Caco-2 (cell line): ENCODE results near the gene SCN4A. TPM values are rescaled to one million over a fixed set of nuclear protein-coding genes. Genes with fewer than 3 reads are reported as not detected.
A peak's percentile ranks its signal among the peaks of the same experiment; 100 is the strongest.

Experiments
- BruUV-seq: library from RNA; stranded (reverse); fragments of 400-500 nt; replicated peaks from 2 replicates; lab custom pipeline; 2021; lab: Mats Ljungman, UMichigan
- CTCF ChIA-PET: fragments of 300-600 bp; sonication (Branson Sonifier 250); formaldehyde crosslinking; loops from one replicate; lab custom pipeline; 2022; ENCODE audit warnings: antibody characterized with exemption; lab: Charles Lee
- POLR2A ChIA-PET: fragments of 300-600 bp; sonication (Branson Sonifier 250); formaldehyde crosslinking; loops from one replicate; lab custom pipeline; 2022; ENCODE audit warnings: antibody characterized with exemption; lab: Charles Lee
- DNase-seq, 2 experiments: peaks; one replicate each; pipeline versions ENCODE4 v3.0.0 to v3.0.0-alpha.2; 2020 to 2022
- H3K27me3 ChIP-seq: replicated peaks from 2 replicates; pipeline ENCODE4 v1.6.0; 2011; ENCODE audit warnings: low read length; ENCODE audit not compliant: control insufficient read depth, insufficient read depth
- H3K36me3 ChIP-seq: 2 replicates; pipeline ENCODE4 v1.5.1; 2011; ENCODE audit warnings: low read length; ENCODE audit not compliant: control insufficient read depth, insufficient read depth
- H3K4me1 ChIP-seq: fragments of 250-450 bp; sonication (Bioruptor Pico); 2 replicates; pipeline ENCODE4 v1.5.1; 2020; ENCODE audit warnings: mild to moderate bottlenecking
- H3K4me3 ChIP-seq: 2 replicates; pipeline ENCODE4 v1.5.1; 2011; ENCODE audit warnings: low read depth, mild to moderate bottlenecking, control low read depth, low read length
- H3K9me3 ChIP-seq: fragments of 250-450 bp; sonication (Bioruptor Pico); 2 replicates; pipeline ENCODE4 v1.5.1; 2020; ENCODE audit warnings: mild to moderate bottlenecking, moderate library complexity
- H3K27ac Mint-ChIP-seq: one replicate; pipeline ENCODE4 v1.8.0; 2022; ENCODE audit warnings: mixed read lengths; ENCODE audit not compliant: unreplicated experiment
- H3K27me3 Mint-ChIP-seq: one replicate; pipeline ENCODE4 v1.8.0; 2022; ENCODE audit warnings: mixed read lengths; ENCODE audit not compliant: insufficient read depth, unreplicated experiment
- H3K36me3 Mint-ChIP-seq: one replicate; pipeline ENCODE4 v1.8.0; 2022; ENCODE audit warnings: mild to moderate bottlenecking, mixed read lengths; ENCODE audit not compliant: insufficient read depth, unreplicated experiment
- H3K4me1 Mint-ChIP-seq: one replicate; pipeline ENCODE4 v1.8.0; 2022; ENCODE audit warnings: low read depth, mixed read lengths; ENCODE audit not compliant: unreplicated experiment
- H3K4me3 Mint-ChIP-seq: one replicate; pipeline ENCODE4 v1.8.0; 2022; ENCODE audit warnings: mild to moderate bottlenecking, moderate library complexity, mixed read lengths; ENCODE audit not compliant: unreplicated experiment
- H3K9me3 Mint-ChIP-seq: one replicate; pipeline ENCODE4 v1.8.0; 2022; ENCODE audit warnings: mixed read lengths; ENCODE audit not compliant: unreplicated experiment
- intact Hi-C: fragments of 100-400 bp; cut with micrococcal nuclease; formaldehyde crosslinking; loops from one replicate; pipeline ENCODE4 v1.10.0; 2022; ENCODE audit not compliant: unreplicated experiment
- total RNA-seq: library from RNA; stranded (reverse); gene quantifications from 2 replicates; pipeline ENCODE4 v1.2.3, GENCODE V29; 2022
- TF ChIP-seq, protein P1 (sequence below), 2 experiments: fragments of 200-600 bp in 1 of 2; IDR thresholded peaks; 1 replicate in 1 of 2; 2 replicates in 1 of 2; pipeline versions ENCODE4 v1.5.1 to v1.8.0; 2011 to 2022; ENCODE audit warnings: antibody characterized with exemption in 1 of 2, control low read depth in 1 of 2, inconsistent platforms in 1 of 2, low read depth in 1 of 2, low read length in 1 of 2, mild to moderate bottlenecking in 1 of 2, moderate library complexity in 1 of 2; ENCODE audit not compliant: insufficient read depth in 1 of 2, severe bottlenecking in 1 of 2, unreplicated experiment in 1 of 2

The SCN4A gene
- total RNA-seq, 1 experiment from 2014 or later = not detected

DNA sequence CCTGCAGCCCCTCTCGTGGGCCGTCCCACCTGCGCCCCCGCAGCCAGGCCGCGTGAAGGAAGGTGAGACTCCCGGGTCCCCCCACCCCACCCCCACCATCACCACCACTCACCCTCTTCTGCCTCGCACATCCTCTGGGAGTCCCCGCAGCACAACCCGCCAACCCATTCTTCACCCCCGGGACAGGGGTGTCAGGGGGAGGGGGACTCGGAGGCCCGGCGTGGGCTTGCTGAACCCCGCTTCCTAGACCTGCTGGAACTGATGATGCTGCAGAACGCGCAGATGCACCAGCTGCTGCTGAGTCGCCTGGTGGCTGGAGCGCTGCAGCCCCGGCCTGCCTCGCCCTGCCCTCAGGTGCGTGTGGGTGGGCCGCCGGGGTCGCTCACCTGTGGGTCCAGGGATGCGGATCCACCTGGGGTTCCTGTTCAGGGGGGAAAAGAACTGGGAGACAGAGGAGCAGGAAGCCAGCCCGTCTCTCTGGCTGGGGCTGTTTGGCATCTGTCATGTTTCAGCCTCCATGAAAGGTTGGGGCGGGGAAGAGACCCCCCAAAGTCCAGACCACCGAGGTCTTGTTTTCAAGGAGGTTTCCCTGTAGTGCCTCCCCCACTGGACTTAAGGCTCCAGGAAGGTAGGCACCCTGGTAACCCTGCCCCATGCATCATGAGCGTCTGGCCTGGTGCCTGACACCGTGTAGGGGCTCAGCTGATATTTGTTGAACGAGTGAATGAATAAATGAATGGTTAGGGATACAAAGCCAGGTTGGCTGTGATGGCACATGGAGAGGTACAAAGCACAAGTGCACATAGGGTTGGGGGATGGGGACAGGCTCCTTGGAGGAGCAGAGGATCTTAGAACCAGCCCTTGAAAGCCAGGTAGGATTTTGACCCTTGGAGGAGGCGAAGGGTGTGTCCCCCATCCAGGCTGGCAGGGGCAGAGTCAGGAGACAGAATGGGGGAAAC lies 26.3 kb upstream of the SCN4A start:
- Mint-ChIP-seq H3K36me3 (no peaks in the 10 kb centered on the region), H3K27ac (no peak overlapping the region), H3K4me3 (peak overlapping the region; percentile 84), H3K9me3 (no peaks in the 10 kb centered on the region), H3K27me3 (peaks cover 9% of the 10 kb centered on the region), H3K4me1 (no peaks in the 10 kb centered on the region)
- no TSS peak for BruUV-seq
- peak in 1 of 2 experiments; percentile 35 for DNase-seq
- Histone ChIP-seq H3K9me3 (no peaks in the 10 kb centered on the region), H3K27me3 (no peaks in the 10 kb centered on the region), H3K36me3 (no peaks in the 10 kb centered on the region), H3K4me3 (peak overlapping the region; percentile 74), H3K4me1 (peaks cover 5% of the 10 kb centered on the region; the same call in 1 of the 2 replicates)
- ChIA-PET CTCF (no interaction called here), POLR2A (no interaction called here)
- TF ChIP-seq, protein P1, sequence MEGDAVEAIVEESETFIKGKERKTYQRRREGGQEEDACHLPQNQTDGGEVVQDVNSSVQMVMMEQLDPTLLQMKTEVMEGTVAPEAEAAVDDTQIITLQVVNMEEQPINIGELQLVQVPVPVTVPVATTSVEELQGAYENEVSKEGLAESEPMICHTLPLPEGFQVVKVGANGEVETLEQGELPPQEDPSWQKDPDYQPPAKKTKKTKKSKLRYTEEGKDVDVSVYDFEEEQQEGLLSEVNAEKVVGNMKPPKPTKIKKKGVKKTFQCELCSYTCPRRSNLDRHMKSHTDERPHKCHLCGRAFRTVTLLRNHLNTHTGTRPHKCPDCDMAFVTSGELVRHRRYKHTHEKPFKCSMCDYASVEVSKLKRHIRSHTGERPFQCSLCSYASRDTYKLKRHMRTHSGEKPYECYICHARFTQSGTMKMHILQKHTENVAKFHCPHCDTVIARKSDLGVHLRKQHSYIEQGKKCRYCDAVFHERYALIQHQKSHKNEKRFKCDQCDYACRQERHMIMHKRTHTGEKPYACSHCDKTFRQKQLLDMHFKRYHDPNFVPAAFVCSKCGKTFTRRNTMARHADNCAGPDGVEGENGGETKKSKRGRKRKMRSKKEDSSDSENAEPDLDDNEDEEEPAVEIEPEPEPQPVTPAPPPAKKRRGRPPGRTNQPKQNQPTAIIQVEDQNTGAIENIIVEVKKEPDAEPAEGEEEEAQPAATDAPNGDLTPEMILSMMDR (IDR thresholded peaks at IDR 0.05; ENCODE audit: insufficient read depth in 1 of 2, low read depth in 1 of 2, low read length in 1 of 2, severe bottlenecking in 1 of 2, unreplicated experiment in 1 of 2) = no peak
- intact Hi-C loops = no loop called here

DNA sequence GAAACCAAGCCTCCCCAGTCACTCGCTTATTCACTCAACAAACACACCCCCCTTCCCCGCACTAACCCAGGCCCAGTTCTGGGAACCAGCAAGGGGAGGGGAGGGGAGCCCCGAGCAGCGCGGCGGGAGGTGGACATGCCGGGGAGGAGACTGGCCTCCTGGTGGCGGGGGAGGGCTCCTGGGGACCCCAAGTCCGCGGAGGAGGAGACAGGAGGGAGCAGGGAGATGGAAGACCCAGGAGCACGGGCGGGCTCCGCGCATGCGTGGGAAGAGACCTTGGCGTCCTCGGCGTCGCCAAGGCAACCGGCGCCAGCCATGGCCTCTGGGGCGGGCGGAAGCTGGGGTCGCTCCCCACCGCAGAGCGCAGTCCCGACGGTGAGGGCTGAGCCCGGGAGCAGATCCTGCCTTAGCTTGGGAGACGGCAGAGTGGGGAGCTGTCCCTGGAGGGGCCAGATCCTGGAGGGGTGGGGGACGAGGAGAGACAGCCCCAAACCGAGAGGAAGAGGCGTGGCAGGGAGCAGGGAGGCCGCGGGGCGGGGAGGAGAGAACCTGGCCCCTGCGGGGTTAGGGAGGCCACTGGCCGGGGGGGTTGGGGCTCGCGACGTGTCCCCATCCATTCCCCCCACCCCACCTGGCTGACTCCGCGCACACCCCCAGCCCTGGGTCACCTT lies 25.5 kb upstream of the SCN4A start, which contains the start of gene PRR29:
Gene PRR29, plus strand, starts transcription at position 302 of the 671 bp plus-strand sequence. Its CDS starts 14 bp downstream, at position 316.
- H3K36me3 ChIP-seq = no peaks in the 10 kb centered on the region
- no peaks in the 10 kb centered on the region for H3K9me3 ChIP-seq
- peaks cover 9% of the 10 kb centered on the region for H3K27me3 Mint-ChIP-seq
- H3K4me3 ChIP-seq = peak within 1 kb of the TSS; percentile 74
- intact Hi-C loops = no loop called here
- H3K27me3 ChIP-seq = no peaks in the 10 kb centered on the region
- H3K9me3 Mint-ChIP-seq = no peaks in the 10 kb centered on the region
- TF ChIP-seq, protein P1 (IDR thresholded peaks at IDR 0.05; ENCODE audit: insufficient read depth in 1 of 2, low read depth in 1 of 2, low read length in 1 of 2, severe bottlenecking in 1 of 2, unreplicated experiment in 1 of 2) = no peak
- H3K4me1 Mint-ChIP-seq = no peaks in the 10 kb centered on the region
- ChIA-PET POLR2A (no interaction called here), CTCF (no interaction called here)
- DNase-seq = peak; percentile 77 to 83
- H3K4me1 ChIP-seq = peaks cover 5% of the 10 kb centered on the region; the same call in 1 of the 2 replicates
- H3K4me3 Mint-ChIP-seq = peak within 1 kb of the TSS; percentile 84
- H3K36me3 Mint-ChIP-seq = no peaks in the 10 kb centered on the region
- BruUV-seq = no TSS peak
- H3K27ac Mint-ChIP-seq = no peak within 1 kb of the TSS

DNA sequence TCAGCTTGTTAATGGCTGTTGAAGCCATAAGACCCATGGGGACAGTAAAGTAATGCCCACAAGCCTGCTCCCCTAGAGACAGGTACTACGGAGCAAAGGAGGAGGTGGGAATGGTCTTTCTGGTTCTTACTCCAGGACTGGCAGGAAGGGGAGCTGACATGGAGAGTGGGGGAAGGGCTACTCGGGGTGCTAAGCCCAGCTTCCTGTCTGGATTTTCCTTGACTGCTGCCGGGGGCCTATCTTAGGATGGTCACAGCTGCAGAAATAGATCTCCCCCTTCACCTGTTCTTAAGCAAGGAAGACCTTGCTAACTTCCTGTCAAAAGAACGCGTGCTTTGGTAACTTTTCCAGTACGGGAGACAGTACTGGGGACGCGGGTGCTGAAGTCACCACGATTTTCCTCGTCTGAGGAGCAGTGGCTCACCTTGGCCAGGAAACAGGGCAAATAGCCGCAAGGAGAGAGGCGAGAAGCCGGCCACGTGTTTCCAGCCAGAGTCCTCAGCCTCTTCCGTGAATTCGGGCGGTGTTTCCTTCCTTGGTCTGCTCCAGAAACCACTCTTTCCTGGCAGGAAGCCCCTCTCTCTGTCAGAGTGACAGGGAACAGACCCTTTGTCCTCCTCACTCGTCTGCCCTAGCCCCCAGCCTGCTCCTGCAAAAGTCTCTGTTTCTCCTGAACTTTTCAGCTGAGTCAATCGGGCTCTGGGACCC lies 24.8 kb upstream of the SCN4A start:
- DNase-seq = peak in 1 of 2 experiments; percentile 25
- POLR2A ChIA-PET = no interaction called here
- TF ChIP-seq, protein P1 (IDR thresholded peaks at IDR 0.05; ENCODE audit: insufficient read depth in 1 of 2, low read depth in 1 of 2, low read length in 1 of 2, severe bottlenecking in 1 of 2, unreplicated experiment in 1 of 2) = no peak
- H3K27ac Mint-ChIP-seq = no peak overlapping the region
- no peaks in the 10 kb centered on the region for H3K4me1 Mint-ChIP-seq
- no peaks in the 10 kb centered on the region for H3K36me3 Mint-ChIP-seq
- H3K27me3 Mint-ChIP-seq = peaks cover 13% of the 10 kb centered on the region
- no peaks in the 10 kb centered on the region for H3K36me3 ChIP-seq
- CTCF ChIA-PET = no interaction called here
- no TSS peak for BruUV-seq
- peaks cover 5% of the 10 kb centered on the region; the same call in 1 of the 2 replicates for H3K4me1 ChIP-seq
- intact Hi-C loops = no loop called here
- no peaks in the 10 kb centered on the region for H3K9me3 Mint-ChIP-seq
- H3K27me3 ChIP-seq = no peaks in the 10 kb centered on the region
- peak overlapping the region; percentile 84 for H3K4me3 Mint-ChIP-seq
- H3K9me3 ChIP-seq = no peaks in the 10 kb centered on the region
- peak overlapping the region; percentile 74 for H3K4me3 ChIP-seq
